NCI-H82 treated with DMSO at 0.1 percent for 48 hours (cell line): ENCODE data around the gene BBX.
"Not testable (repeated sequence)": the region's sequence is repeated elsewhere in the genome, so short reads cannot be mapped to it uniquely, and the experiment has no call there.

Source experiments
- DNase-seq: peaks from one replicate; lab custom pipeline; 2025; ENCODE audit not compliant: unreplicated experiment; lab: John Stamatoyannopoulos, UW

BBX gene

DNA sequence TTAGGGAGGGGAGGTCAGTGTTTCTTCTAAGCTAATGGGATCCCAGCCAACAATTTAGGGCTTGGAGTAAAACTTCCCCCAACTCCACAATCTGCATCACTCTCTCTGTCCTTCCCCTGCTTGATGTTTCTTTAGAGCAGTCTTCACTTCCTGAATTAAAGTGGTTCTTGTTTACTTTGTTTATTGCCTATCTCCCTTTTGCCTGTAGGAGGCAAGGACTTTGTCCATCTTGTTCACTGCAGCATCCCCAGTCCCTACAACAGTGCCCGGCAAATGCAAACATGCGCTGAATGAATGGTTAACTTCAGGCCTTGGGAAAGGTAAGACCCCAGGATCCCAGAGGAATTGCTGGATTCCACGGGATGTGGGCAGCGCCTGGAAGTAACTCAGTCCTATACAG, 312.2 kb downstream of the BBX start:
- not testable (repeated sequence) for DNase-seq

DNA sequence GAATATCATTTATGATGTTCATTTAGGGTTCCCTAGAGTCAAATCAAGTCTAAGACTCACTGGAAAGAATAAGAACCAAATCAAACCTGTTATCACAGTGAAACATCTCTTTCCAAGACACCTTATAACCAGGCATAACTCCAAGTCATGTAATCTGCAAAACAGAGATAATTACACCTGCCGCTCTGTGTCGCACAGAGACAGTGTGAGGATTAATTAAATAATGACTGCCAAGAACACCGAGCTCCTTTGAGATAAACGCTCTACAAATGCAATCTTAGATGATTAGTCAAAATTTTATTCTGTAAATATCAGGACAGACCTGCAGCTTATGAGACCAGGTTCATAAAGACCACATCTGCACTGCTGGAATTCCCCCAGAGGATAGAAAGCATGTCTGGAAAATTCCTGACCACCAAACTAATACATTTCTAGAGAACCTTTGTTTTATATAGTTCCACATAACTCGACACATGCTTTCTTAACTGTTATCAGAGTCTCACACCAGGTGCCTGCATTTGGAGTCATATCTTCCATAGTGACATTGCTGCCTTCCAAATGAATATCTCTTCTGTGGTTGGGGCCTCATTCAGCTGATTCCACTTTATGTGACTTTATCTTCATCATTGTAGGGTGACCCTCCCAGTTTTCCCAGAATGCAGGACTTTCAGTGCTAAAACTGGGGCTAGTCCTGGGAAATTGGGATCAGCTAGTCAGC, 315.3 kb downstream of the BBX start:
- no peak for DNase-seq

- DNase-seq: no peak
Observed at GRCh38 chr3:107841831-107842230, 319.1 kb downstream of the BBX start.

DNA sequence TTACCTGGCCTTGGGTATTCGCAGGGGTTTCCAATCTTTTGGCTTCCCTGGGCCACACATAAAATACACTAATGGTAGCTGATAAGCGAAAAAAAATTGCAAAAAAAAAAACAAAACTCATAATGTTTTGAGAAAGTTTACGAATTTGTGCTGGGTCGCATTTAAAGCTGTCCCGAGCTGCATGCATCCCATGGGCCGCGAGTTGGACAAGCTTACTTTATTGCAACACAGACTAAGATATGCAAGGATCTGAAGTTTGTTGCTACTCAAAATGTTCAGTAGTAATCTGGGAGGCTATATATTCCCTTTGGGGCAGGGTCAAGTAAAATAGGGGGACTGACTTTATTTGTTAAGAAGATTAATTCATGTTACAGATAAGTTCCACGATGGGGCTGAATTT, 320.2 kb downstream of the BBX start:
- no peak for DNase-seq

DNA sequence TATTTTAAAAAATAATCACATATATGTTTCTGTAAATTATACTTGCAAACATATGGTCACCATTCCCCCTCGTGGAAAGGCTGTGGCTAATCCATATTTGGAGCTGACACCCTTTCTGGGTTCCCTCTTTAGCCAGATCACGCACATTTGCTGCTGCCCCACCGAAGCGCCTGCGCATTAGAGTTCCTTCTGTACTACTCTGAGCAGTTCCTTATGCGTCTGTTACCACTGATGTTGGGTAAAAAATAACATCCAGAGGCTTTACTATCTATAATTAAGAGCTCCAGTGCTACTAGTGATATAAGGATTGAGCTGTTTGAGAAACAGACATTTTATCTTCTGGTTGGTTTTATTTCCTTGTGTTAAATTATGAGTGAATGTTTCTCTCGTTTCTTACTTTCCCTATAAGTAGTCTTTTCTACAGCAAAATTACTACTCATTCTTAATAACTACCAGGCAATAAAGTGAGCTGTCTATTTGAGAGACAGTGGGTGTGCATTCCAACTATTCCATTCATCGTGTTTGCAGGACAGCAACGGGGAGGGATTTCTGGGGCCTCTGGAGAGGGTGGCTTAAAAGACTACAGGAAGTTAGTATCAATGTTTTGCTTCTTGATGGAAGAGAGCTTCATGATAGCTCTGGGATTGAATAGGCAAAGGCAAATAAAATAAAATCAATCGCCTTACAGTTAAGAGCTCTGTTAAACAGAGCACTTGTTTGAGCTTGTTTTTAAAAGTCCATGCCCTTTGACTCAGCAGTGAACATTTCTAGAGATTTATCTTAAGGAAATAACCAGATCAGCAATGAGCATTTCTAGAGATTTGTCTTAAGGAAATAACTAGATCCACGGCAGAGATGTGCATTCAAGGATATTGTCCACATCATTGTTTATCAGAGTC, 322.9 kb downstream of the BBX start:
- no peak for DNase-seq

DNA sequence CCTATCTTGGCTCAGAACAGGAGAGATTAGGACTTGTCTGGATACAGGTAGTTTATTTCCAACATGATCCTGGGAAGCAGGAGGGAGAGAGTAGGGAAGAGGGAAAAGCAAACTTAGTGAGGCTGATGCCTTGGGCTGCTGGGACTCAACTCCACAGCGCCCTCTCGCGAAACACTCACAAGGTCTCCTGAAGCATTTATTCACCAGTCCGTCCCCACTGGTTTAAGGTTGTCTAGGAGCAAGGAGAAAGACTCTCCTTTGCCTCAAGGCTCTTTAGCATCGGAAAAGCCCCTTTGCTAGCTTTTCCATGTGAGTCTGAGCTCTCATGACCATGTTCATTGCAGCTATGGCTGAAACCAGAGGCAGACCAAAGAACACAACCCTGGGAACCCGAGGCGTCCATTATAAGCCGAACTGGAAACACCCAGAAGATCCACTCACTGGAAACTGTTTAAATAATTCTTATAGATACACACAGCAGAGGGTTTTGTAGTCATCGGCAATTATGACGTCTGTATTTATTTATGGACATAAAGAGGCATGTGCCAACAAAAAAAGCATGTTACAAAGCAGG, 323.6 kb downstream of the BBX start:
- peak; percentile 20 for DNase-seq

- DNase-seq: no peak
Observed at GRCh38 chr3:107847791-107848190, 325.0 kb downstream of the BBX start.

- DNase-seq: no peak
Observed at GRCh38 chr3:107848351-107848915, 325.7 kb downstream of the BBX start.

GRCh38 chr3:107850681-107851080, 327.9 kb downstream of the BBX start:
- no peak for DNase-seq

GRCh38 chr3:107853821-107854220, 331.1 kb downstream of the BBX start:
- DNase-seq: no peak

- no peak for DNase-seq
Observed at GRCh38 chr3:107854733-107855132, 332.0 kb downstream of the BBX start.

DNA sequence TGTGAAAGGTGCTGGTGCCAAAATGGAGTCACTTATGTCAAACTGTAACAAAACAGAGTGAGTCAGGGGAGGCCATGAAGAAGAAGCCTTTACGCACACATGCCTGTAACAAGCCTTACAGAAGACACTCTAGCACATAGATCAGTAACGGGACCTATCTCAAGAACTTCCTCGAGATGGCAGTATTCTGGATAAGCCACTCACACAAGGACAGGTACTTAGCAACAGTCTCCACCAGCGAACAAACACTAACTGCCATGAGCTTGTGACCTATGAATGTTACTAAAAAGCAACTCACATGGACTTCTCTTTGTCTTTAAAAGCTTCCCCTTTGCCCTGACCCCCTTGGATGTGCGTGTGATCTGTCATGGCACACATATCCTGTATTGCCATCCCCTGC, 332.9 kb downstream of the BBX start:
- DNase-seq: peak; percentile 17

GRCh38 chr3:107857854-107858253, 335.1 kb downstream of the BBX start:
- no peak for DNase-seq

DNA sequence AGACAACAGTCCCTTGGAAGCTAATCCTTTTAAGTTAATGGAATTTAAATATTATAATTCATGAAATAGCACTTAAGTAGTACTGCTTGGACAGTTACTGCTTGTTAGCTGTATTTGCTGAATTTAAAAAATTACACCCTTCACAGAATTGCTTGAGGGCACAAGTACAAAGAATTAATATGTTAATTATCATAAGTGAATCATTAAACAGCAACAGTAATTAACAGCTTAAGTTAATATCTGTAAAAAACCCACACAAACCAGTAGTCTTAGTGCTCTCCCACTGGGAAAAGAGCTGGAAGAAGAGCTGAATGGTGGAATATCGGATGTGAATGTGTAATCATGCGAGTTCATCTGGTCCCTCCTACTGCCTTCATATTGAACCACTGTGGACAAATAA, 336.1 kb downstream of the BBX start:
- DNase-seq: no peak
